SK-N-SH (cell line): Measurements from ENCODE around the gene GLYATL1. TPM values are rescaled to one million over a fixed set of nuclear protein-coding genes. Genes with fewer than 3 reads are reported as not detected.

Source experiments
- CTCF ChIA-PET: fragments of 300-600, 350-600 bp; formaldehyde crosslinking; extraction: SDS; loops from one replicate; lab custom pipeline; 2021; lab: Yijun Ruan, JAX
- POLR2A ChIA-PET: fragments of 350-600 bp; sonication (Branson Sonifier 250); formaldehyde crosslinking; extraction: SDS; loops from one replicate; lab custom pipeline; 2020; ENCODE audit warnings: antibody characterized with exemption, inconsistent platforms; lab: Yijun Ruan, JAX
- DNase-seq: peaks from one replicate; pipeline ENCODE4 v3.0.0; 2012
- H2AFZ ChIP-seq: fragments of 200-600 bp; sonication (generic); 2 replicates; pipeline ENCODE4 v1.8.1; 2016; ENCODE audit warnings: antibody characterized with exemption, mild to moderate bottlenecking, low read depth
- H3F3A ChIP-seq: fragments of 200-600 bp; sonication (generic); replicated peaks from 2 replicates; pipeline ENCODE3; 2016; ENCODE audit warnings: antibody characterized with exemption, mild to moderate bottlenecking; ENCODE audit not compliant: insufficient read depth
- H3K27ac ChIP-seq, 2 experiments: fragments of 200-500 bp in 1 of 2; fragments of 200-600 bp in 1 of 2; sonication (Bioruptor generic) in 1 of 2; sonication (generic), shearing (Covaris generic) in 1 of 2; 2 replicates each; pipeline versions ENCODE4 v1.5.1 to v1.6.1; 2014 to 2016; ENCODE audit warnings: low read depth in 2 of 2, inconsistent platforms in 1 of 2, low read length in 1 of 2, mild to moderate bottlenecking in 1 of 2, mixed read lengths in 1 of 2
- H3K27me3 ChIP-seq: fragments of 200-600 bp; sonication (generic), shearing (Covaris generic); 2 replicates; pipeline ENCODE4 v1.6.1; 2016; ENCODE audit warnings: mixed run types; ENCODE audit not compliant: insufficient read depth
- H3K36me3 ChIP-seq, 2 experiments: fragments of 200-500 bp in 1 of 2; fragments of 200-600 bp in 1 of 2; sonication (Bioruptor generic) in 1 of 2; sonication (generic) in 1 of 2; replicated peaks in 1 of 2; 2 replicates each; pipeline versions ENCODE3 to v1.5.1; 2014 to 2016; ENCODE audit warnings: low read length in 1 of 2, mild to moderate bottlenecking in 1 of 2; ENCODE audit not compliant: insufficient read depth in 2 of 2, control insufficient read depth in 1 of 2
- H3K4me1 ChIP-seq, 2 experiments: fragments of 200-500 bp in 1 of 2; fragments of 200-600 bp in 1 of 2; sonication (Bioruptor generic) in 1 of 2; sonication (generic), shearing (Covaris generic) in 1 of 2; 2 replicates each; pipeline versions ENCODE4 v1.5.1 to v1.6.1; 2014 to 2016; ENCODE audit warnings: low read depth in 1 of 2, low read length in 1 of 2, mixed run types in 1 of 2; ENCODE audit not compliant: insufficient read depth in 2 of 2, control insufficient read depth in 1 of 2
- H3K4me2 ChIP-seq: fragments of 200-600 bp; sonication (generic), shearing (Covaris generic); 2 replicates; pipeline ENCODE4 v1.6.1; 2017; ENCODE audit warnings: mixed run types
- H3K4me3 ChIP-seq, 2 experiments: fragments of 200-500 bp in 1 of 2; fragments of 200-600 bp in 1 of 2; sonication (Bioruptor generic) in 1 of 2; sonication (generic), shearing (Covaris generic) in 1 of 2; 2 replicates each; pipeline versions ENCODE4 v1.5.1 to v1.8.1; 2014 to 2016; ENCODE audit warnings: low read depth in 2 of 2, inconsistent platforms in 1 of 2, low read length in 1 of 2, mild to moderate bottlenecking in 1 of 2, mixed read lengths in 1 of 2, moderate library complexity in 1 of 2
- H3K79me2 ChIP-seq: fragments of 200-600 bp; sonication (generic); 2 replicates; pipeline ENCODE4 v1.8.1; 2017; ENCODE audit warnings: mild to moderate bottlenecking; ENCODE audit not compliant: insufficient read depth
- H3K9ac ChIP-seq: fragments of 200-600 bp; sonication (generic); 2 replicates; pipeline ENCODE4 v1.6.1; 2017; ENCODE audit warnings: mixed run types
- H3K9me2 ChIP-seq: fragments of 200-600 bp; sonication (generic); 2 replicates; pipeline ENCODE4 v1.6.1; 2017; ENCODE audit warnings: mixed run types
- H3K9me3 ChIP-seq: fragments of 200-600 bp; sonication (generic); 2 replicates; pipeline ENCODE4 v1.6.1; 2017; ENCODE audit warnings: mixed run types, mild to moderate bottlenecking, moderate library complexity
- H4K20me1 ChIP-seq: fragments of 200-600 bp; sonication (generic); 2 replicates; pipeline ENCODE4 v1.6.1; 2017; ENCODE audit warnings: mild to moderate bottlenecking, mixed run types; ENCODE audit not compliant: insufficient read depth
- CHD2 ChIP-seq: fragments of 150-350 bp; IDR thresholded peaks from 2 replicates; pipeline ENCODE4 v1.6.1; 2018; ENCODE audit warnings: low read length; ENCODE audit not compliant: partially characterized antibody
- EP300 ChIP-seq, 2 experiments: IDR thresholded peaks; 2 replicates each; pipeline versions ENCODE4 v1.4.0 to v1.6.1; 2012; ENCODE audit warnings: borderline replicate concordance in 1 of 2, low read depth in 1 of 2, low read length in 1 of 2
- EZH2phosphoT487 ChIP-seq: fragments of 200-600 bp; sonication (generic); IDR thresholded peaks from 2 replicates; pipeline ENCODE4 v1.6.1; 2017; ENCODE audit warnings: low read depth, mixed run types, mild to moderate bottlenecking, antibody characterized with exemption, moderate library complexity, borderline replicate concordance
- FOSL2 ChIP-seq: IDR thresholded peaks from 2 replicates; pipeline ENCODE4 v1.4.0; 2012; ENCODE audit warnings: low read depth, mild to moderate bottlenecking, moderate library complexity, borderline replicate concordance
- GATA2 ChIP-seq: sonication (generic); formaldehyde crosslinking; IDR thresholded peaks from 2 replicates; pipeline ENCODE4 v1.5.0; 2020; ENCODE audit warnings: mild to moderate bottlenecking, missing genetic modification reagents
- MXI1 ChIP-seq: IDR thresholded peaks from 2 replicates; pipeline ENCODE4 v1.6.1; 2012; ENCODE audit warnings: mild to moderate bottlenecking, low read depth, low read length, improper control_type of control experiment
- NFIC ChIP-seq: IDR thresholded peaks from 2 replicates; pipeline ENCODE4 v1.4.0; 2012; ENCODE audit warnings: borderline replicate concordance
- RCOR1 ChIP-seq: fragments of 150-350 bp; IDR thresholded peaks from 2 replicates; pipeline ENCODE4 v1.6.1; 2017; ENCODE audit warnings: antibody characterized with exemption, low read length
- RXRA ChIP-seq: IDR thresholded peaks from 2 replicates; pipeline ENCODE4 v1.4.0; 2012; ENCODE audit warnings: low read depth, mild to moderate bottlenecking, borderline replicate concordance
- SIN3A ChIP-seq: IDR thresholded peaks from 2 replicates; pipeline ENCODE4 v1.6.1; 2012; ENCODE audit warnings: low read depth, mild to moderate bottlenecking, low read length, moderate library complexity, borderline replicate concordance
- SMC3 ChIP-seq: IDR thresholded peaks from 2 replicates; pipeline ENCODE4 v1.6.1; 2012; ENCODE audit warnings: low read depth, low read length, improper control_type of control experiment
- TAF1 ChIP-seq: IDR thresholded peaks from 2 replicates; pipeline ENCODE4 v1.6.1; 2012; ENCODE audit warnings: low read depth, mild to moderate bottlenecking, low read length, moderate library complexity, borderline replicate concordance
- WGBS: methylation state at CpG from one replicate; pipeline ENCODE4 v1.1.6; 2017; ENCODE audit warnings: low lambda C conversion rate; 5-methylcytosine and 5-hydroxymethylcytosine counted together
- polyA plus RNA-seq, 3 experiments: library from polyadenylated mRNA; depleted of rRNA; stranded (reverse); fragments of >200 nt; gene quantifications; 2 replicates each; pipeline ENCODE4 v1.2.3, GENCODE V29; 2012
- TF ChIP-seq, protein P1 (sequence below): IDR thresholded peaks from 2 replicates; pipeline ENCODE4 v1.6.1; 2012; ENCODE audit warnings: mild to moderate bottlenecking, low read depth, low read length, moderate library complexity
- TF ChIP-seq, protein P2 (sequence below): fragments of 150-350 bp; IDR thresholded peaks from 2 replicates; pipeline ENCODE4 v1.6.1; 2016; ENCODE audit warnings: mild to moderate bottlenecking, low read depth, low read length
- TF ChIP-seq, protein P3 (sequence below): IDR thresholded peaks from 2 replicates; pipeline ENCODE4; 2012

GLYATL1 gene
- polyA plus RNA-seq, 1 of the 3 experiments (the other 2 are of a cell fraction) = 0.21 TPM

DNA sequence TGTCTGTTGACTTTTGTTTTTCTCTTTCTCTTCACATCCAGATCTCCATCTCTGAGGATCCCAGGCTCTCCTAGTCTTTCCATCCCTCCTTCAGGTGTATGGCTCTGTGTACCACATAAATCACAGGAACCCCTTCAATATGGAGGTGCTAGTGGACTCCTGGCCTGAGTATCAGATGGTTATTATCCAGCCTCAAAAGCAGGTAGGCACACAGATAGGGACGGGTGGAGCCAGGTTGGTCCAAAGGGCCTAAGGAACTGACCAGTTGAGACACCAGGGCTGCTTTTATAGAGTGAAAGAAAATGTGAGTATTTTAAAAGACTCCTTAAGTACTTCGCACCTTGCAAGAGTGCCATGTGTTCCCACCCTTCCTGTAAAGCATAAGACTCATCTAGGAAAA is 39.9 kb downstream of the GLYATL1 start:
- TF ChIP-seq GATA2 (CRISPR knock-in tag) (no peak), TAF1 (no peak), MXI1 (no peak), SIN3A (no peak)
- TF ChIP-seq, protein P1, sequence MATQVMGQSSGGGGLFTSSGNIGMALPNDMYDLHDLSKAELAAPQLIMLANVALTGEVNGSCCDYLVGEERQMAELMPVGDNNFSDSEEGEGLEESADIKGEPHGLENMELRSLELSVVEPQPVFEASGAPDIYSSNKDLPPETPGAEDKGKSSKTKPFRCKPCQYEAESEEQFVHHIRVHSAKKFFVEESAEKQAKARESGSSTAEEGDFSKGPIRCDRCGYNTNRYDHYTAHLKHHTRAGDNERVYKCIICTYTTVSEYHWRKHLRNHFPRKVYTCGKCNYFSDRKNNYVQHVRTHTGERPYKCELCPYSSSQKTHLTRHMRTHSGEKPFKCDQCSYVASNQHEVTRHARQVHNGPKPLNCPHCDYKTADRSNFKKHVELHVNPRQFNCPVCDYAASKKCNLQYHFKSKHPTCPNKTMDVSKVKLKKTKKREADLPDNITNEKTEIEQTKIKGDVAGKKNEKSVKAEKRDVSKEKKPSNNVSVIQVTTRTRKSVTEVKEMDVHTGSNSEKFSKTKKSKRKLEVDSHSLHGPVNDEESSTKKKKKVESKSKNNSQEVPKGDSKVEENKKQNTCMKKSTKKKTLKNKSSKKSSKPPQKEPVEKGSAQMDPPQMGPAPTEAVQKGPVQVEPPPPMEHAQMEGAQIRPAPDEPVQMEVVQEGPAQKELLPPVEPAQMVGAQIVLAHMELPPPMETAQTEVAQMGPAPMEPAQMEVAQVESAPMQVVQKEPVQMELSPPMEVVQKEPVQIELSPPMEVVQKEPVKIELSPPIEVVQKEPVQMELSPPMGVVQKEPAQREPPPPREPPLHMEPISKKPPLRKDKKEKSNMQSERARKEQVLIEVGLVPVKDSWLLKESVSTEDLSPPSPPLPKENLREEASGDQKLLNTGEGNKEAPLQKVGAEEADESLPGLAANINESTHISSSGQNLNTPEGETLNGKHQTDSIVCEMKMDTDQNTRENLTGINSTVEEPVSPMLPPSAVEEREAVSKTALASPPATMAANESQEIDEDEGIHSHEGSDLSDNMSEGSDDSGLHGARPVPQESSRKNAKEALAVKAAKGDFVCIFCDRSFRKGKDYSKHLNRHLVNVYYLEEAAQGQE = no peak
- DNase-seq = no peak
- H4K20me1 ChIP-seq = no peaks in the 10 kb centered on the region
- WGBS = 0% methylated on average over 2 of the region's 2 CpGs
- no peak overlapping the region for H3K4me2 ChIP-seq
- no peak overlapping the region for H3K9ac ChIP-seq
- no peaks in the 10 kb centered on the region for H3K9me3 ChIP-seq
- no peak overlapping the region for H3K27ac ChIP-seq
- no peak overlapping the region for H2AFZ ChIP-seq
- H3K27me3 ChIP-seq = no peaks in the 10 kb centered on the region
- no peaks in the 10 kb centered on the region for H3F3A ChIP-seq
- H3K4me3 ChIP-seq = no peak overlapping the region
- no peaks in the 10 kb centered on the region for H3K79me2 ChIP-seq
- no peaks in the 10 kb centered on the region for H3K4me1 ChIP-seq
- no peaks in the 10 kb centered on the region for H3K36me3 ChIP-seq
- no peaks in the 10 kb centered on the region for H3K9me2 ChIP-seq
- POLR2A ChIA-PET = no interaction called here
- CTCF ChIA-PET = no interaction called here

DNA sequence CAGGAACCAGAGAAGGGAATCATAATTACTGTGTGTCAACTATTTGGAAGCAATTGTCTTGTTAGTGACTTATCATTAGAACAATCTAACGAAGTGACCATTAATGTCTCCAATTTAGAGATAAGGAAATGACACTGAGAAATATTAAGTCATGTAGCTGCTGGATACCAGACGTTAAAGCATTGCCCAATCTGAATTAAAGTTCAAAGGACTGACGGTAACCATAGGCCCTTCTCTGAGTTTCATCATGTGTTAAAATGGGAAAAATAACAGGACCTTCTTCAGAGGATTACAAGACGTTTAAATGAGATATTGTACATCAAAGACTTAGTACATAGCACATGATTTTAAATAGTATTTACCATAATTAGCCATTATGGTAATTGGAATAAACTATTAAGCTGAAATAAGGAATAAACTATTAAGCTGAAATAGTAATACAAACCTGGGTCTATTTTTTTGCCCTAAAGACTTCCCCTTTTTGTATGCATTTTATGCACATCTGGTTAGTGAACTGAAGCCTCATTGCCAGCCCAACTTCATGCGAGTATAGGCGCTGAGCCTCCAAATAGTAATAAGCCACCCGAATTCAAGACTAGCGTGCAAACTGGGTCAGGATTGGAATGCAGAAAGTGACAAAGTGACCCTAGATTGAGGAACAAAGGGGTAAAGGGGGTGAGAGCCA is 41.0 kb downstream of the GLYATL1 start:
- no peak overlapping the region for H2AFZ ChIP-seq
- TF ChIP-seq SIN3A (no peak), EP300 (IDR thresholded peaks at IDR 0.05; ENCODE audit: borderline replicate concordance in 1 of 2, low read depth in 1 of 2, low read length in 1 of 2) (no peak), SMC3 (no peak), RCOR1 (no peak), FOSL2 (no peak), NFIC (no peak), CHD2 (no peak), EZH2phosphoT487 (no peak), RXRA (no peak), MXI1 (no peak)
- TF ChIP-seq, protein P2, sequence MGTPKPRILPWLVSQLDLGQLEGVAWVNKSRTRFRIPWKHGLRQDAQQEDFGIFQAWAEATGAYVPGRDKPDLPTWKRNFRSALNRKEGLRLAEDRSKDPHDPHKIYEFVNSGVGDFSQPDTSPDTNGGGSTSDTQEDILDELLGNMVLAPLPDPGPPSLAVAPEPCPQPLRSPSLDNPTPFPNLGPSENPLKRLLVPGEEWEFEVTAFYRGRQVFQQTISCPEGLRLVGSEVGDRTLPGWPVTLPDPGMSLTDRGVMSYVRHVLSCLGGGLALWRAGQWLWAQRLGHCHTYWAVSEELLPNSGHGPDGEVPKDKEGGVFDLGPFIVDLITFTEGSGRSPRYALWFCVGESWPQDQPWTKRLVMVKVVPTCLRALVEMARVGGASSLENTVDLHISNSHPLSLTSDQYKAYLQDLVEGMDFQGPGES = no peak
- TF ChIP-seq, protein P3, sequence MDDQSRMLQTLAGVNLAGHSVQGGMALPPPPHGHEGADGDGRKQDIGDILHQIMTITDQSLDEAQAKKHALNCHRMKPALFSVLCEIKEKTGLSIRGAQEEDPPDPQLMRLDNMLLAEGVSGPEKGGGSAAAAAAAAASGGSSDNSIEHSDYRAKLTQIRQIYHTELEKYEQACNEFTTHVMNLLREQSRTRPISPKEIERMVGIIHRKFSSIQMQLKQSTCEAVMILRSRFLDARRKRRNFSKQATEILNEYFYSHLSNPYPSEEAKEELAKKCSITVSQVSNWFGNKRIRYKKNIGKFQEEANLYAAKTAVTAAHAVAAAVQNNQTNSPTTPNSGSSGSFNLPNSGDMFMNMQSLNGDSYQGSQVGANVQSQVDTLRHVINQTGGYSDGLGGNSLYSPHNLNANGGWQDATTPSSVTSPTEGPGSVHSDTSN = no peak
- H3K27me3 ChIP-seq = no peaks in the 10 kb centered on the region
- H3K4me3 ChIP-seq = no peak overlapping the region
- no peaks in the 10 kb centered on the region for H3K36me3 ChIP-seq
- CTCF ChIA-PET = no interaction called here
- no peaks in the 10 kb centered on the region for H3K9me2 ChIP-seq
- no peaks in the 10 kb centered on the region for H4K20me1 ChIP-seq
- no peaks in the 10 kb centered on the region for H3K9me3 ChIP-seq
- H3K9ac ChIP-seq = no peak overlapping the region
- no peaks in the 10 kb centered on the region for H3K79me2 ChIP-seq
- POLR2A ChIA-PET = no interaction called here
- no peak for DNase-seq
- no peak overlapping the region for H3K4me2 ChIP-seq
- H3F3A ChIP-seq = no peaks in the 10 kb centered on the region
- 2% methylated on average over 8 of the region's 8 CpGs for WGBS
- H3K4me1 ChIP-seq = no peaks in the 10 kb centered on the region
- no peak overlapping the region for H3K27ac ChIP-seq
